Stimulated activated CD8-positive, alpha-beta memory T cell treated with anti-CD3 and anti-CD28 coated beads, Interleukin-7, amount 100 ng/mL, for 24 hours (primary cell): ENCODE data around the gene TGFB1I1.
"Not testable (repeated sequence)": the region's sequence is repeated elsewhere in the genome, so short reads cannot be mapped to it uniquely, and the experiment has no call there.

ENCODE experiments used
- DNase-seq: peaks from one replicate; pipeline ENCODE4 v3.0.0-alpha.2; 2020; ENCODE audit warnings: low read depth

The TGFB1I1 gene

GRCh38 chr16:31487720-31488467 lies 15.9 kb downstream of the TGFB1I1 start:
- DNase-seq = peak; percentile 33

- DNase-seq = no peak
Observed at GRCh38 chr16:31488468-31489297, 16.7 kb downstream of the TGFB1I1 start.

GRCh38 chr16:31489298-31489564 lies 17.3 kb downstream of the TGFB1I1 start:
- no peak for DNase-seq

GRCh38 chr16:31489616-31490584 lies 17.9 kb downstream of the TGFB1I1 start:
- no peak for DNase-seq

- DNase-seq = no peak
Observed at GRCh38 chr16:31491778-31492418, 19.9 kb downstream of the TGFB1I1 start.

GRCh38 chr16:31493506-31494125 lies 21.7 kb downstream of the TGFB1I1 start:
- DNase-seq = no peak

GRCh38 chr16:31496670-31497069 lies 24.7 kb downstream of the TGFB1I1 start:
- no peak for DNase-seq

GRCh38 chr16:31498493-31498892 lies 26.5 kb downstream of the TGFB1I1 start:
- no peak for DNase-seq

- no peak for DNase-seq
Observed at GRCh38 chr16:31499928-31500327, 28.0 kb downstream of the TGFB1I1 start.

GRCh38 chr16:31501226-31501965 lies 29.4 kb downstream of the TGFB1I1 start:
- no peak for DNase-seq

GRCh38 chr16:31501966-31502348 lies 30.0 kb downstream of the TGFB1I1 start:
- no peak for DNase-seq

- DNase-seq = no peak
Observed at GRCh38 chr16:31502981-31503380, 31.0 kb downstream of the TGFB1I1 start.

- DNase-seq = not testable (repeated sequence)
Observed at GRCh38 chr16:31503555-31503954, 31.6 kb downstream of the TGFB1I1 start.

GRCh38 chr16:31504159-31504558 lies 32.2 kb downstream of the TGFB1I1 start:
- DNase-seq = no peak

GRCh38 chr16:31505483-31505882 lies 33.5 kb downstream of the TGFB1I1 start:
- DNase-seq = no peak

GRCh38 chr16:31507617-31507928 lies 35.6 kb downstream of the TGFB1I1 start:
- no peak for DNase-seq

GRCh38 chr16:31507929-31508705 lies 36.2 kb downstream of the TGFB1I1 start, which contains the start of gene RUSF1:
Gene RUSF1, minus strand, starts transcription at chr16:31508391. Its CDS starts 18 bp downstream, at chr16:31508373.
- DNase-seq = peak; percentile 72

- no peak for DNase-seq
Observed at GRCh38 chr16:31508706-31509195, 36.8 kb downstream of the TGFB1I1 start.

- DNase-seq = no peak
Observed at GRCh38 chr16:31513126-31513525, 41.2 kb downstream of the TGFB1I1 start.

- no peak for DNase-seq
Observed at GRCh38 chr16:31513884-31514283, 41.9 kb downstream of the TGFB1I1 start.
